C4-2B (cell line): Measurements from ENCODE around the gene ZNF492.
"Not testable (repeated sequence)": the region's sequence is repeated elsewhere in the genome, so short reads cannot be mapped to it uniquely, and the experiment has no call there.

Experiments used
- H3K27ac ChIP-seq: fragments of 450-650 bp; 2 replicates; pipeline ENCODE4 v1.5.1; 2017
- CTCF ChIP-seq: fragments of 450-650 bp; conservative IDR thresholded peaks from 2 replicates; pipeline ENCODE4 v1.5.1; 2017; ENCODE audit warnings: mild to moderate bottlenecking
- ZFX ChIP-seq: fragments of 450-650 bp; IDR thresholded peaks from 2 replicates; pipeline ENCODE4 v1.6.1; 2017

The ZNF492 gene

DNA sequence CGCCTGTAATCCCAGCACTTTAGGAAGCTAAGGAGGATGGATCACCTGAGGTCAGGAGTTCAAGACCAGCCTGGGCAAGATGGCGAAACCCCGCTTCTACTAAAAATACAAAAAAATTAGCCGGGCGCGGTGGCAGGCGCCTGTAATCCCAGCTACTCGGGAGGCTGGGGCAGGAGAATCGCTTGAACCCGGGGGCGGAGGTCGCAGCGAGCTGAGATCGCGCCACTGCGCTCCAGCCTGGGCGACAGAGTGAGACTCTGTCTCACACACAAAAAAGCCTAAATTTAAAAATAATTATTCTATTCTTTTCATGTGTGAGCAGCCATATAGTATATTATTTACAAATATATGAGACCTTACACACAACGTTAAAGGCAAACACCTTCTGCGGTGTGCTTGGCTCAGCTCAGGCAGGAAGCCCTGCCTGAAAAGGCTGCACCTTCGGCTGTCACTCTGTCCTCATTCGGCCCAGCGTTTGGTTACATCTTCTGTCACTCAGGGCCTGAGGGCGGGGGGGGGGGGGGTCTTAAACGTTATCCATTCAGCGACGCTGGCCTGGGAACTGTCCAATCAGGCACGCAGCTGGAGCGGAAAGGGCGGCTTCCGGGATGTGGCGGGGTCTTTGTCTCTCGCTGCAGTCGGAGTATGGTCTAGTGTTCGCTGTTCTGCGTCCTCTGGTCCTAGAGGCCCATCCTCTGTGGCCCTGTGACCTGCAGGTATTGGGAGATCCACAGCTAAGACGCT is at the start of gene ZNF492:
TSS of gene ZNF492 (plus strand) at position 619 of the 744 bp plus-strand sequence. CDS start 19,076 bp downstream, outside the sequence.
- not testable (repeated sequence) for H3K27ac ChIP-seq

DNA sequence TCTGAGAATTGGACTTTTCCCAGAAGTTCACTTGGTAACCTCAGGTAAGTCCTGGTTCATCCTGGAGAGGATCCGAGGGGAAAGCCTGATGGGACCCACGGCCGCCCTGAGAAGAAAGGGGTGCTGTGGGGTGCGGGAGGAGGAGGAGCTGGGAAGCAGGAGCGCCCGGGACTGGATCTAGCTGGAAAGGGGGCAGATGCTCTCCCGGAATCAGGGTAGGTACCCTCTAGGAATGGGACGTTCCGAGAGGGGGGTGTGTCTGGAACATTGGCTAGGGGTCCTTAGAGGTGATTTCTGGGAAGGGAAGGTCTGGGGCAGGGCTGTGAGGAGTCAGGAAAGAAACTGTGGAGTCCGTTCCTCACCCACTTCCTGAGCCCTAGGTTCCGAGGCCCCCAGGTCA is 38.7 kb upstream of the ZNF492 start:
- TF ChIP-seq ZFX (no peak), CTCF (no peak)
- H3K27ac ChIP-seq: no peak overlapping the region

GRCh38 chr19:22595918-22596341 is 38.2 kb upstream of the ZNF492 start:
- no peak overlapping the region for H3K27ac ChIP-seq

DNA sequence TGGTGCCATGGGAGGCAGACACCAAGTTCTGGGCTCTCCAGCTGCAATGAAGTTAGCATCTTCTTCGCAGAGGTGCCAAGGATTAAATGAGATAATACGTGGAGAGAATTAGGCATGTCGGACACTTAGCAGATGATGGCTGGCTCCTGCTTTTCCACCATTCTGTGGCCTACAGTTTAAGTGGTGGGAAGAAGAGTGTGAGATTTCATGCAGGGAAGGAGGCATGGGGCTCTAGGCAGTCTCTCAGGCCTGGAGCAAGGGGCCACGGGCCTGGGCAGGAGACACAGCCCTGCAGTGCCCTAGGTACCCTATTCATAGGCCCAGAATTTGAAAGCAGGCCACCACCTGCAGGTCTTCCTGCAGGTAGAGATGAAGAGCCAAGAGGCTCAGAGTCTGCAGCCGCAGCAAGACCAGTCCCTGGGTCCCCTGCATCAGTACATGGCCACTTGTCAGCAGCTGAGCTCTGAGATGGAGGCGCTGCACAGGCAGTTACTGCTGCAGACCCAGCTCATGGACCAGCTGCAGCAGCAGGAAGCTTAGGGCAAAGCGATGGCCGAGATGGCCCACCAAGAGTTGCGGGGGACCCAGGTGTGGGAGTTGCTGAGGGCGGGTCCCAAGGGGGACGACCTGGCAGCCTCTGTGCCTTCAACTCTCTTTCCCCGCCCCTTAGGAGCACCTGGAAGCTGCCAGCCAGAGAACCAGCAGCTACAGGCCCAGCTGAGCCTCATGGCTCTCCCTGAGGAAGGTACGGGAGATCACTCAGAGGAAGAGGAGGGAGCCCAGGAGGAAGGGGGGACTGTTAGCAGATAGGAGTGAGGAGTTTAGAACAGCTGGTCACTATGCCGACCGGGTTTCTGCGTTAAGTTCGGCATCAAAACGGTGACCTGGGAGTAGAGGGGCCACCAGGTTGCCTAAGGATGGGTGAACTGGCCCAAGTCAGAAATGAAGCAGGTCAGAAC is 33.2 kb upstream of the ZNF492 start:
- no peak overlapping the region for H3K27ac ChIP-seq
- TF ChIP-seq CTCF: no peak
- no peak for TF ChIP-seq ZFX

More at GRCh38 chr19:22595918-22596341, 38.2 kb upstream of the ZNF492 start:
- TF ChIP-seq CTCF (no peak), ZFX (no peak)

GRCh38 chr19:22601906-22602630 is 32.1 kb upstream of the ZNF492 start:
- TF ChIP-seq CTCF: no peak
- TF ChIP-seq ZFX: no peak
- H3K27ac ChIP-seq: no peak overlapping the region

- TF ChIP-seq ZFX (no peak), CTCF (no peak)
Observed at GRCh38 chr19:22602631-22603272, 31.4 kb upstream of the ZNF492 start.

More at GRCh38 chr19:22602631-22603272, 31.4 kb upstream of the ZNF492 start:
- H3K27ac ChIP-seq: no peak overlapping the region
